ENCODE data around the gene RBMXL2.

The RBMXL2 gene

GRCh38 chr11:7088921-7089320 is at the start of gene RBMXL2:
TSS of gene RBMXL2 (plus strand) at chr11:7088998. CDS start at chr11:7089121, 123 bp downstream.
- no peak for DNase-seq (ENCODE audit: low read depth in 2 of 2)

- no peak for DNase-seq (ENCODE audit: low read depth in 2 of 2)
These were observed 42.2 kb upstream of the RBMXL2 start for GRCh38 chr11:7046474-7047175.

GRCh38 chr11:7050191-7050590 is 38.6 kb upstream of the RBMXL2 start:
- no peak for DNase-seq (ENCODE audit: low read depth in 2 of 2)

GRCh38 chr11:7056828-7057513 is 31.8 kb upstream of the RBMXL2 start:
- DNase-seq (ENCODE audit: low read depth in 2 of 2): no peak

- DNase-seq (ENCODE audit: low read depth in 2 of 2): no peak
These were observed 31.2 kb upstream of the RBMXL2 start for GRCh38 chr11:7057641-7058040.

GRCh38 chr11:7060868-7061267 is 27.9 kb upstream of the RBMXL2 start:
- no peak for DNase-seq (ENCODE audit: low read depth in 2 of 2)

GRCh38 chr11:7062534-7062933 is 26.3 kb upstream of the RBMXL2 start:
- DNase-seq (ENCODE audit: low read depth in 2 of 2): no peak

- no peak for DNase-seq (ENCODE audit: low read depth in 2 of 2)
These were observed 16.3 kb upstream of the RBMXL2 start for GRCh38 chr11:7072401-7073028.

- no peak for DNase-seq (ENCODE audit: low read depth in 2 of 2)
These were observed 11.7 kb upstream of the RBMXL2 start for GRCh38 chr11:7077101-7077500.

GRCh38 chr11:7079545-7080135 is 9.2 kb upstream of the RBMXL2 start:
- DNase-seq (ENCODE audit: low read depth in 2 of 2): no peak

GRCh38 chr11:7080900-7081299 is 7.9 kb upstream of the RBMXL2 start:
- DNase-seq (ENCODE audit: low read depth in 2 of 2): no peak

- no peak for DNase-seq (ENCODE audit: low read depth in 2 of 2)
These were observed 7.4 kb upstream of the RBMXL2 start for GRCh38 chr11:7081441-7081840.

GRCh38 chr11:7089328-7090251 is 792 bp downstream of the RBMXL2 start:
- DNase-seq (ENCODE audit: low read depth in 2 of 2): no peak

GRCh38 chr11:7098235-7098832 is 9.5 kb downstream of the RBMXL2 start:
- DNase-seq (ENCODE audit: low read depth in 2 of 2): no peak

GRCh38 chr11:7115780-7116179 is 27.0 kb downstream of the RBMXL2 start:
- no peak for DNase-seq (ENCODE audit: low read depth in 2 of 2)

- DNase-seq (ENCODE audit: low read depth in 2 of 2): no peak
These were observed 27.6 kb downstream of the RBMXL2 start for GRCh38 chr11:7116370-7116769.

GRCh38 chr11:7138051-7138450 is 49.3 kb downstream of the RBMXL2 start:
- DNase-seq (ENCODE audit: low read depth in 2 of 2): no peak

All from stimulated activated CD4-positive, alpha-beta T cell treated with anti-CD3 and anti-CD28 coated beads, Interleukin-1b, Interleukin-23, amount 100 ng/mL, for 1 hour (primary cell).